Tibial artery (tissue), 4 donors: ENCODE data around the gene FAP.

Source experiments
- DNase-seq, 2 donors: peaks; one replicate each; pipeline ENCODE4 v3.0.0-alpha.2; 2019
- H3K27ac ChIP-seq, 2 donors: fragments of 200-600 bp; sonication (generic) in 1 of 2; 1 replicate in 1 of 2; 2 replicates in 1 of 2; pipeline ENCODE4 v1.5.1; 2018 to 2019; ENCODE audit warnings: mild to moderate bottlenecking in 1 of 2
- H3K27me3 ChIP-seq, 2 donors: fragments of 200-600 bp; sonication (generic) in 1 of 2; one replicate each; pipeline versions ENCODE4 v1.5.1 to v1.6.0; 2016 to 2019
- H3K36me3 ChIP-seq, 3 donors: fragments of 200-600 bp; sonication (generic) in 2 of 3; one replicate each; pipeline ENCODE4 v1.5.1; 2016 to 2019; ENCODE audit warnings: mild to moderate bottlenecking in 2 of 3
- H3K4me1 ChIP-seq, 4 donors: fragments of 200-600 bp; sonication (generic) in 2 of 4; 1 replicate in 3 of 4; 2 replicates in 1 of 4; pipeline ENCODE4 v1.5.1; 2016 to 2019
- H3K4me3 ChIP-seq, 2 donors: fragments of 200-600 bp; sonication (generic) in 1 of 2; 1 replicate in 1 of 2; 2 replicates in 1 of 2; pipeline ENCODE4 v1.5.1; 2018 to 2019; ENCODE audit warnings: mild to moderate bottlenecking in 2 of 2
- H3K9me3 ChIP-seq, 3 donors: fragments of 200-600 bp; sonication (generic) in 1 of 3; one replicate each; pipeline ENCODE4 v1.5.1; 2016 to 2019
- CTCF ChIP-seq, 2 experiments: fragments of 200-600 bp in 1 of 2; fragments of 450-650 bp in 1 of 2; IDR thresholded peaks; one replicate each; pipeline ENCODE4 v1.5.1; 2017 to 2019; ENCODE audit warnings: antibody characterized with exemption in 2 of 2, mild to moderate bottlenecking in 1 of 2, moderate library complexity in 1 of 2
- intact Hi-C: fragments of 100-400 bp; cut with DNase I; formaldehyde crosslinking; loops from one replicate; pipeline ENCODE4 v1.15.0; 2023; ENCODE audit warnings: low total_unique reads

The FAP gene

GRCh38 chr2:162267996-162268395, 24.8 kb upstream of the FAP start:
- Histone ChIP-seq H3K36me3 (peaks cover 29 to 61% (median 40%) of the 10 kb centered on the region in 3 donors), H3K4me1 (no peaks in the 10 kb centered on the region), H3K4me3 (no peak overlapping the region), H3K27me3 (no peaks in the 10 kb centered on the region), H3K9me3 (no peaks in the 10 kb centered on the region), H3K27ac (no peak overlapping the region)
- intact Hi-C loops: no loop called here
- no peak for TF ChIP-seq CTCF (IDR thresholded peaks at IDR 0.05)
- DNase-seq: no peak

GRCh38 chr2:162267496-162267895, 24.3 kb upstream of the FAP start:
- no peak for DNase-seq
- Histone ChIP-seq H3K27me3 (no peaks in the 10 kb centered on the region), H3K27ac (no peak overlapping the region), H3K36me3 (peaks cover 28 to 59% (median 38%) of the 10 kb centered on the region in 3 donors), H3K4me3 (no peak overlapping the region), H3K4me1 (no peaks in the 10 kb centered on the region), H3K9me3 (no peaks in the 10 kb centered on the region)
- TF ChIP-seq CTCF (IDR thresholded peaks at IDR 0.05): no peak
- intact Hi-C loops: no loop called here

- Histone ChIP-seq H3K36me3 (peaks cover 19 to 48% (median 28%) of the 10 kb centered on the region in 3 donors), H3K27me3 (no peaks in the 10 kb centered on the region), H3K4me1 (peaks cover 0 to 4% (median 0%) of the 10 kb centered on the region in 4 donors), H3K4me3 (no peak overlapping the region), H3K9me3 (no peaks in the 10 kb centered on the region), H3K27ac (no peak overlapping the region)
- intact Hi-C loops: no loop called here
- DNase-seq: no peak
- TF ChIP-seq CTCF (IDR thresholded peaks at IDR 0.05): no peak
Observed at GRCh38 chr2:162266460-162266760, 23.2 kb upstream of the FAP start.

GRCh38 chr2:162265666-162266459, 22.6 kb upstream of the FAP start:
- intact Hi-C loops: no loop called here
- Histone ChIP-seq H3K4me3 (no peak overlapping the region), H3K9me3 (no peaks in the 10 kb centered on the region), H3K4me1 (peaks cover 0 to 8% (median under 1%) of the 10 kb centered on the region in 4 donors), H3K27ac (no peak overlapping the region), H3K27me3 (no peaks in the 10 kb centered on the region), H3K36me3 (peaks cover 19 to 43% (median 22%) of the 10 kb centered on the region in 3 donors)
- no peak for DNase-seq
- TF ChIP-seq CTCF (IDR thresholded peaks at IDR 0.05): no peak

- peaks cover 0 to 7% (median 1%) of the 10 kb centered on the region in 3 donors for H3K36me3 ChIP-seq
- intact Hi-C loops: no loop called here
- H3K27ac ChIP-seq: peak overlapping the region in 1 of 2 donors; percentile 46
- peaks cover 0 to 23% (median 6%) of the 10 kb centered on the region in 4 donors for H3K4me1 ChIP-seq
- no peaks in the 10 kb centered on the region for H3K27me3 ChIP-seq
- no peak for TF ChIP-seq CTCF (IDR thresholded peaks at IDR 0.05)
- DNase-seq: peak; percentile 69 to 73
- H3K9me3 ChIP-seq: no peaks in the 10 kb centered on the region
- no peak overlapping the region for H3K4me3 ChIP-seq
Observed at GRCh38 chr2:162261032-162261945, 18.0 kb upstream of the FAP start.
